GM18526 (cell line): Measurements from ENCODE around the gene ZSWIM7.
A peak's percentile ranks its signal among the peaks of the same experiment; 100 is the strongest.

Experiments
- POLR2A ChIP-seq: IDR thresholded peaks from 3 replicates; pipeline ENCODE4 v1.6.1; 2011; ENCODE audit not compliant: insufficient read length; ENCODE audit errors: extremely low read depth

ZSWIM7 gene

GRCh38 chr17:15999141-15999973 is at the start of gene ZSWIM7, which contains the start of gene TTC19:
ZSWIM7 (minus strand) TSS chr17:15999704; CDS start chr17:15999594, 110 bp downstream.
TTC19 (plus strand) TSS chr17:15999824; CDS start chr17:15999849, 25 bp downstream.
- TF ChIP-seq POLR2A, result peak; percentile 97

- no peak for TF ChIP-seq POLR2A
These were observed 49.4 kb upstream of the ZSWIM7 start for GRCh38 chr17:16048811-16049449.

GRCh38 chr17:16046966-16047365 is 47.5 kb upstream of the ZSWIM7 start:
- no peak for TF ChIP-seq POLR2A

- TF ChIP-seq POLR2A, result no peak
These were observed 45.0 kb upstream of the ZSWIM7 start for GRCh38 chr17:16044487-16044886.

- TF ChIP-seq POLR2A, result no peak
These were observed 41.3 kb upstream of the ZSWIM7 start for GRCh38 chr17:16040710-16041251.

GRCh38 chr17:16037636-16038035 is 38.1 kb upstream of the ZSWIM7 start:
- no peak for TF ChIP-seq POLR2A

GRCh38 chr17:16036261-16036660 is 36.8 kb upstream of the ZSWIM7 start:
- TF ChIP-seq POLR2A, result no peak

- TF ChIP-seq POLR2A, result no peak
These were observed 34.3 kb upstream of the ZSWIM7 start for GRCh38 chr17:16033729-16034349.

GRCh38 chr17:16027708-16028584 is 28.4 kb upstream of the ZSWIM7 start:
- TF ChIP-seq POLR2A, result no peak

GRCh38 chr17:16026895-16027294 is 27.4 kb upstream of the ZSWIM7 start:
- TF ChIP-seq POLR2A, result no peak

GRCh38 chr17:16025202-16025601 is 25.7 kb upstream of the ZSWIM7 start:
- no peak for TF ChIP-seq POLR2A

- TF ChIP-seq POLR2A, result no peak
These were observed 24.4 kb upstream of the ZSWIM7 start for GRCh38 chr17:16023881-16024280.

GRCh38 chr17:16019347-16019746 is 19.8 kb upstream of the ZSWIM7 start:
- TF ChIP-seq POLR2A, result no peak

GRCh38 chr17:16013943-16014407 is 14.5 kb upstream of the ZSWIM7 start:
- no peak for TF ChIP-seq POLR2A
